ENCODE data around the gene ARHGAP35.

ARHGAP35 gene

DNA sequence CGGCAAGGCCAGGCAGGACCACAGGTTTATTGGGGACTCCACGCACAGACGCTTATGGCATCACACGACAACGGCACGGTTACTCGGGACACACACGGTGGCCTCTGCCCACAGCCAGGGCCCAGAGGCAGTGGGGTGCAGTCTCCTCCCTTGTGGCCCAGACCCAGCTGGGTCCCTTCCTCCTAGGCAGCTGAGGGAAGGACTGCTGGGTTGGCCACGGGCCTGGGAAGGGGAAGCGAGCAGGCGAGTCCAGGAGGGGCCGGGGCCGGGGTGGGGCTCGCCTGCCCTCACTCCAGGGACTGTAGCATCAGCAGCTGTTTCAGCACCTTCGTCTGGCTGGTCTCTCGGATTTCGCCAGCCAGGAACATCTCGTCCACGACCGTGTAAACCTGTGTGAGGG is 22.6 kb upstream of the ARHGAP35 start:
- no peak overlapping the region for H3K4me3 ChIP-seq (ENCODE audit: severe bottlenecking)
- TF ChIP-seq, protein P1, sequence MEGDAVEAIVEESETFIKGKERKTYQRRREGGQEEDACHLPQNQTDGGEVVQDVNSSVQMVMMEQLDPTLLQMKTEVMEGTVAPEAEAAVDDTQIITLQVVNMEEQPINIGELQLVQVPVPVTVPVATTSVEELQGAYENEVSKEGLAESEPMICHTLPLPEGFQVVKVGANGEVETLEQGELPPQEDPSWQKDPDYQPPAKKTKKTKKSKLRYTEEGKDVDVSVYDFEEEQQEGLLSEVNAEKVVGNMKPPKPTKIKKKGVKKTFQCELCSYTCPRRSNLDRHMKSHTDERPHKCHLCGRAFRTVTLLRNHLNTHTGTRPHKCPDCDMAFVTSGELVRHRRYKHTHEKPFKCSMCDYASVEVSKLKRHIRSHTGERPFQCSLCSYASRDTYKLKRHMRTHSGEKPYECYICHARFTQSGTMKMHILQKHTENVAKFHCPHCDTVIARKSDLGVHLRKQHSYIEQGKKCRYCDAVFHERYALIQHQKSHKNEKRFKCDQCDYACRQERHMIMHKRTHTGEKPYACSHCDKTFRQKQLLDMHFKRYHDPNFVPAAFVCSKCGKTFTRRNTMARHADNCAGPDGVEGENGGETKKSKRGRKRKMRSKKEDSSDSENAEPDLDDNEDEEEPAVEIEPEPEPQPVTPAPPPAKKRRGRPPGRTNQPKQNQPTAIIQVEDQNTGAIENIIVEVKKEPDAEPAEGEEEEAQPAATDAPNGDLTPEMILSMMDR (IDR thresholded peaks at IDR 0.05; ENCODE audit: poor library complexity, severe bottlenecking), result no peak
- H3K36me3 ChIP-seq (ENCODE audit: low read depth), result peaks cover 47% of the 10 kb centered on the region
- no peak overlapping the region for H3K27ac ChIP-seq (ENCODE audit: poor library complexity, severe bottlenecking)
- H3K4me1 ChIP-seq (ENCODE audit: insufficient read depth, poor library complexity, severe bottlenecking), result peaks cover 16% of the 10 kb centered on the region
- no peak for DNase-seq (ENCODE audit: low spot score)
- H3K27me3 ChIP-seq (ENCODE audit: insufficient read depth, poor library complexity, severe bottlenecking), result no peaks in the 10 kb centered on the region
- ATAC-seq (ENCODE audit: low read depth), result no peak
- H3K9me3 ChIP-seq (ENCODE audit: severe bottlenecking), result no peaks in the 10 kb centered on the region

DNA sequence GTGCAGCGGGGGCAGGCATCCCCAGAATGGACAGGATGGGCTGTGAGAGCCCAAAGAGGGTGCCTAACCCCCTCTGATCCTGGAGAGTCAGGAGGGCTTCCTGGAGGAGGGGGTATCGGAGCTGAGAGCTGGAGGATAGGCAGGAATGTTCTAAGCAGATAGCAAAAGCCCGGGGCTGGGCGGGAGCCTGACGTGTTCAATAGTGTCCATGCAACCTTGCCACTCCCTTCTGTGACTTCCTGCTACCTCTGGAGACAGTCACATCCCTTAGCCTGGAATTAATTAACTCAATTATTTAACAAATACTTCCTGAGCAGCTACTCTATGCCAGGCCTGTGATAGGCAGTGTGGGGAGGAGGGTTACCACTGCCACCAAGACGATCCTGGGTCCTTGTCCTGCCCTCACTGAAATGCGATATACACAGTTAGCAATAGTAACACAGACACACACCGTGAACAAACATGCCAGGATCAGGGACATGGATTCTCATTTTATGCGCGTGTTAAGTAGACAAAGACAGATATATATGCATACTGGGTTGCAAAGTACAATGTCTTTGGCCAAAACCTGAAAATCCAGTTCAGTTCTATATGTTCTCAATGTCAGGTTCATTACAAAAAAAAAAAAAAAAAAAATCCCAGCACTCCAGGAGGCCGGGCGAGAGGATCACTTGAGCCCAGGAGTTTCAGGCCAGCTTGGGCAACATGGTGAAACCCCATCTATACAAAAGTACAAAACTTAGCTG is 20.9 kb upstream of the ARHGAP35 start:
- Histone ChIP-seq H3K4me1 (ENCODE audit: insufficient read depth, poor library complexity, severe bottlenecking) (peaks cover 16% of the 10 kb centered on the region), H3K27me3 (ENCODE audit: insufficient read depth, poor library complexity, severe bottlenecking) (no peaks in the 10 kb centered on the region), H3K27ac (ENCODE audit: poor library complexity, severe bottlenecking) (peak overlapping the region; percentile 58), H3K4me3 (ENCODE audit: severe bottlenecking) (no peak overlapping the region), H3K9me3 (ENCODE audit: severe bottlenecking) (no peaks in the 10 kb centered on the region), H3K36me3 (ENCODE audit: low read depth) (peaks cover 65% of the 10 kb centered on the region)
- TF ChIP-seq, protein P1 (IDR thresholded peaks at IDR 0.05; ENCODE audit: poor library complexity, severe bottlenecking), result no peak
- ATAC-seq (ENCODE audit: low read depth) (no peak; the same call in 1 of the 3 replicates), DNase-seq (ENCODE audit: low spot score) (no peak)

DNA sequence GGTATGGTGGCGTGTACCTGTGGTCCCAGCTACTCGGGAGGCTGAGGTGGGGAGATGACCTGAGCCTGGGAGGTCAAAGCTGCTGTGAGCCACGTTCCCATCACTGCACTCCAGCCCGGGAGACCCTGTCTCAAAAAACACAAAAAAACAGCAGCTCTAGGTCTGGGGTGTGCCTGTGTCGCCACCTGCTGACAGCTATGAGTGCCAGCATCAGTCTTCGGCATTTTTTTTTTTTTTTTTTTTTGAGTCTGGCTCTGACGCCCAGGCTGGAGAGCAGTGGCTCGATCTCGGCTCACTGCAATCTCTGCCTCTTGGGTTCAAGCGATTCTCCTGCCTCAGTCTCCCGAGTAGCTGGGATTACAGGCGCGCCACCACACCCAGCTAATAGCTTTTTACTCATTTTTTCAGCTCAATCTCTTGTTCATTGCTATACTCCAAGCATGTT is 20.3 kb upstream of the ARHGAP35 start:
- H3K4me3 ChIP-seq (ENCODE audit: severe bottlenecking), result no peak overlapping the region
- no peaks in the 10 kb centered on the region for H3K27me3 ChIP-seq (ENCODE audit: insufficient read depth, poor library complexity, severe bottlenecking)
- H3K36me3 ChIP-seq (ENCODE audit: low read depth), result peaks cover 71% of the 10 kb centered on the region
- no peaks in the 10 kb centered on the region for H3K9me3 ChIP-seq (ENCODE audit: severe bottlenecking)
- TF ChIP-seq, protein P1 (IDR thresholded peaks at IDR 0.05; ENCODE audit: poor library complexity, severe bottlenecking), result peak; percentile 94
- H3K4me1 ChIP-seq (ENCODE audit: insufficient read depth, poor library complexity, severe bottlenecking), result peaks cover 16% of the 10 kb centered on the region
- peak overlapping the region; percentile 58 for H3K27ac ChIP-seq (ENCODE audit: poor library complexity, severe bottlenecking)
- ATAC-seq (ENCODE audit: low read depth) (no peak), DNase-seq (ENCODE audit: low spot score) (no peak)

DNA sequence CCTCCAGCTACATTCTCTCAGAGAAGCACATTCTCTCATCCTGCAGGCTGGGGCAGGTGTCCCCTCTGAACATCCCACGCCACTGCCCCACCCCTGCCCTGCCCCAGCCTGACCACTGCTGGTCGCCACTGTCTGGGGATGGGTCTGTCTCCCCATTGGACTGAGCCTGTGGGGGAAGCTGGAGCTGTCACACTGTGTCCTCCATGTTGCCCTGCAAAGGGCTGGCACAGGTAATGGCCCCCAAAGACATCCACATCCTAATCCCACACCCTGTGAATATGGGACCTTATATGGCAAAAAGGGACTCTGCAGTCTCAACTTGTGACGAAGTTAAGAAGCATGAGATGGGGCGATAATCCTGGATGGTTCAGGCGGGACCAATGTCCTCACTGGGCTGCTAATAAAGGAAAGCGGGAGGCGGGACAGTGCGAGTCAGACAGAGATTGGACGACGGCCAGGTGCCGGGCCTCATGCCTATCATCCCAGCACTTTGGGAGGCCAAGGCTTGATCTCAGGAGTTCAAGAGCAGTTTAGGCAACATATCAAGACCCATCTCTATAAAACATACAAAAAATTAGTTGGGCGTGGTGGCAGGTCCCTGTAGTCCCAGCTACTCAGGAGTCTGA is 19.2 kb upstream of the ARHGAP35 start:
- H3K27ac ChIP-seq (ENCODE audit: poor library complexity, severe bottlenecking), result peak overlapping the region; percentile 58
- H3K36me3 ChIP-seq (ENCODE audit: low read depth), result peaks cover 72% of the 10 kb centered on the region
- TF ChIP-seq, protein P1 (IDR thresholded peaks at IDR 0.05; ENCODE audit: poor library complexity, severe bottlenecking), result no peak
- peak; percentile 79 for DNase-seq (ENCODE audit: low spot score)
- H3K27me3 ChIP-seq (ENCODE audit: insufficient read depth, poor library complexity, severe bottlenecking), result no peaks in the 10 kb centered on the region
- peaks cover 16% of the 10 kb centered on the region for H3K4me1 ChIP-seq (ENCODE audit: insufficient read depth, poor library complexity, severe bottlenecking)
- no peak overlapping the region for H3K4me3 ChIP-seq (ENCODE audit: severe bottlenecking)
- no peaks in the 10 kb centered on the region for H3K9me3 ChIP-seq (ENCODE audit: severe bottlenecking)
- ATAC-seq (ENCODE audit: low read depth), result peak; percentile 73

DNA sequence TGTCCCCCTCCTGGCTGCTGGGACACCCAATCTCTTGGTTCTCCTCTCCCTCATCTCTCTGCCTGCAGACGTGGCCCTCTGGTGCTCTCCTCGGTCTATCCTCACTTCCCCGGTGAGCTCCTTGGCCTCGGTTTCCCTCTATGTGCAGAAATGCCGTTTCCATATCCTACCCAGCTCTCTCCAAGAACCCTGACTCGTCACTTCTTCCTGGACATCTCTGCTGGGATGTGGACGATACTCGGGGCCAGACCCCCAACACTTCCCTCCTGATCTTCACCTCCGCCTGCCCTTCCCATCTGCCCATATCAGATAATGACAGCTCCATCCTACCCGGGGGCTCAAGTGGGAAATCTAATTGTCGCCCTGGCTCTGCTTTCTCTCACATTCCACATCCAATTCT is 18.0 kb upstream of the ARHGAP35 start:
- peak overlapping the region; percentile 58 for H3K27ac ChIP-seq (ENCODE audit: poor library complexity, severe bottlenecking)
- TF ChIP-seq, protein P1 (IDR thresholded peaks at IDR 0.05; ENCODE audit: poor library complexity, severe bottlenecking), result no peak
- no peak for DNase-seq (ENCODE audit: low spot score)
- H3K4me3 ChIP-seq (ENCODE audit: severe bottlenecking), result no peak overlapping the region
- no peaks in the 10 kb centered on the region for H3K27me3 ChIP-seq (ENCODE audit: insufficient read depth, poor library complexity, severe bottlenecking)
- peaks cover 16% of the 10 kb centered on the region for H3K4me1 ChIP-seq (ENCODE audit: insufficient read depth, poor library complexity, severe bottlenecking)
- no peaks in the 10 kb centered on the region for H3K9me3 ChIP-seq (ENCODE audit: severe bottlenecking)
- ATAC-seq (ENCODE audit: low read depth), result no peak
- peaks cover 76% of the 10 kb centered on the region for H3K36me3 ChIP-seq (ENCODE audit: low read depth)
